Stimulated activated CD4-positive, alpha-beta T cell treated with anti-CD3 and anti-CD28 coated beads, Interleukin-15, amount 100 ng/mL, for 24 hours (primary cell): Measurements from ENCODE around the gene FBXO11.

Experiments used
- DNase-seq: peaks from one replicate; pipeline ENCODE4 v3.0.0-alpha.2; 2020

FBXO11 gene

DNA sequence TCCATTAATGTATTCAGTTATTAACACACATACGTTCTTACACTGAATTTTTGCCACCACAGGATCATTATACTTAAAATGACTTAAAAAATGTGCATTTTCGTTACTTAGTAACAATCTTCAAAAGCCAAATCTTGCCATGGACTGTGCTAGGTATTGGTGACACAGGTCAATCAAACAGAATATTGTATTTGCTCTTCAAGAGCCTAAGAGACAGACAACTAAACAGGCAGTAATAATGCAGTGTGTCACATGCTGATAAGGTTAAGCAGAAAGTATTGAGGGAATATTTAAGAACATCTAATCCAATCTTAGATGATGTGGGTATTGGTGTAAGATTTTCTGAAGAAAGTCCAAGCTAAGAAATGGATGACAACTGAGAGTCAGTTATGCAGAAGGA lies 56.9 kb downstream of the FBXO11 start:
- no peak for DNase-seq

DNA sequence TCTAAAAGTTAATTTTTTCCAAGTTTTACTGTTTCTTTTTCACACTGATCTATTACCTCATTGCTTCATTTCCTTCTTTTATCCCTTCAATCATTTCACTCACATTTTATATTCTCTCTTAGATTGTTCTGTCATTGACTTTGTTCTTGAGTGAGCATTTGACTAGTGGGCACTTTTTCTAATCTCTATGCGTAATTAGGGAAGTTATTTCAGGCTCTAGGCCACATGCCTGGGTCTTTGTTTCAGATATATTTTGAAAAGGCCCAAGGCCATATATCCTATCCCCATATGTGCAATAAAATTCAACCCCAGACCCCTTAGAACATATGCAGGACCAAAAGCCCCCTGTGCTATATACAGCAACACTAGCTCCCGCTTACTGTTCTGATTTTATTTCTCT lies 62.1 kb downstream of the FBXO11 start:
- DNase-seq: no peak

DNA sequence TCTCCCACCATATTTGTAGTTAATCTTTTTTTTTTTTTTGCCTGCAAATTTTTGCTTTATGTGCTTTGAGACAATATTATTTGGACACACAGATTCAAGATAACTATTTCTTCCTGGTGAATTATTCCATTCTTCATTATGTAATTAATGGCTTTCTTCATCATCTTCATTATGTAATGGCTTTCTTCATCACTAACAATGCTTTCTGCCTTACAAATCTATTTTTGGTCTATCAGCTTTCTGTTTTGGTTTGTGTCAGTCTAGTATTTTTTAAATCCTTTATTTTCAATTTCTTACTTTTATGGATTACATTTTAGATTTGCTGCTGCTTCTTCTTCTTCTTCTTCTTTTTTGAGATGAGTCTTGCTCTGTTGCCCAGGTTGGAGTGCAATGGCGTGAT lies 62.9 kb downstream of the FBXO11 start:
- no peak for DNase-seq

DNA sequence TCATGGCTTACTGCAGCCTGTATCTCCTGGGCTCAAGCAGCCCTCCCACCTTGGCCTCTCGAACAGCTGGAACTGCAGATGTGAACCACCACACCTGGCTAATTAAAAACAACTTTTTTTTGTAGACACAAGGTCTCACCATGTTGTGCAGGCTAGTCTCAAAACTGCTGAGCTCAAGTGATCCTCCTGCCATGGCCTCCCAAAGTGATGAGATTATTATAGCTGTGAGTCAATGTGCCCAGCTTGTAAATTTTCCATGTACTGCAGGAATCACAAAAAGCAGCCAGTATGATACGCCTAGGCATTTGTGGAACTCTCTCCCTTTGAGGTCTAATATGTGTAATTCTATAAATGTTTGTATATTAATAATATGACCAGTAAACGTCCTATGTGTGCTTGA lies 63.5 kb downstream of the FBXO11 start:
- no peak for DNase-seq

DNA sequence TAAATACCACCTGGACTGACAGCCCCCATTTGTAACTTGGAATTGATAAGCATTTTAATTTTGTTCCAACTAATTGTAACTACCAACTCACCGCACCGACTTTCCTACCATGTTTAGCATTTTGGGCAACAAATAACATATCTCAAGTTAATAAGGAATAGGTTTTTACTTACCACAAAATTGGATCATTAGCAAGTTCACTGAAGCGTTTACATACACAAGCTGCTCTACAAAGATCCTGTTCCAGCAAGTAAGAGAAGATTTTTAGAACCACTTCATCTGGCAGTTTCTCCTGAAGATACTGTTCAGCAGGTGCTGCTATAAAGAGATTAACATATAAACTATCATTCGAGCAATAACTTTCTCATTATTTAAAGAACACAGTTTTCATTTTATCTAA lies 67.6 kb downstream of the FBXO11 start:
- DNase-seq: no peak

DNA sequence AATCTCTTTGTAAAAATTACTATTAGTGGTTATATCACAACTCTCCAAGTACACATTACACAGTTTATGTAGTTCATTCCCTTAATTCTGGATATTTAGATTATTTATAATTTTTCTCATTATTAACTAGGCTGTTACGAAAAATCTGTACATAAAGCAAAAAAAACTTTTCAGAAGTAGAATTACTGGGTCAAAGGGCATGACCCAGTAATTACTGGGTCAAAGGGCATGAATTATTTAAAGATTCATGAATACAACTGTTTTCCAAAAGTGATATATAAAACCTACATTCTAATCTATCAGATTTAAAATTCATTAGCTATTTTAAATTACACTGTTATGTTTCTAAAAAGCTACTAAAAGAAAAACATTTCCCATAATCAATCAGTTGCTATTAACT lies 68.0 kb downstream of the FBXO11 start:
- DNase-seq: no peak

DNA sequence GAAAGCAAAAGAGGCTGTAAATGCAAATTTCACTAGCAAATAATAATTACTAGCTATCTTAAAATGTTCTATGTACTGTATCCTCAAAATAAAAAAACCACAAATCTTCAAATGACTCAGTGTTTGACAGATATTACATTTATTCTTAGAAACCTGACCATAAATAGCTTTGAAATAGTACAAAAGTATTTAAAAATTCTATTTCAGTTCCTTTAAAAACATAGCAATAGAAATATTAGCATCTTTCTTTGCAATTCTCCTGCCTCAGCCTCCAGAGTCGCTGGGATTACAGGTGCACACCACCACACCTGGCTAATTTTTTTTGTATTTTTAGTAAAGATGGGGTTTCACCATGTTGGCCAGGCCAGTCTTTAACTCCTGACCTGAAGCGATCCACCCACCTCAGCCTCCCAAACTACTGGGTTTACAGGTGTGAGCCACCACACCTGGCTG lies 72.8 kb downstream of the FBXO11 start:
- DNase-seq: no peak

DNA sequence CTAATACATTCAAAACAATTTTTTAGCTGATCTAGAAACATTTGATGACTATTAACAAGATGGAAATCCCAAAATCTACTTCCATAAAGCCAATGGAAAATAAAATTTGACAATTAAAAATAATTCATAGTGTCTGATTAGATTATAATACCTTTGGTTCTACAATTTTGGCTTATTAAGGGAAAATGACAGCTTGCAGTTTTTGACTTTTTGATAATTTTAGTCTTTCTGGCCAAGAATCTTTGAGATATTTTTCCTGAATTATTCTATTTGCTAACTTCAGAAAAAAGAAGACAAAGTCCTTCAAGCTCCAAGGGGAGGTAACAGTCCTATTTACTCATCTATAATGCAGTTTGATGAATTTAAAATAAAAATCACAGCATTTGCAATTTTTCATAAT lies 83.8 kb downstream of the FBXO11 start:
- no peak for DNase-seq

DNA sequence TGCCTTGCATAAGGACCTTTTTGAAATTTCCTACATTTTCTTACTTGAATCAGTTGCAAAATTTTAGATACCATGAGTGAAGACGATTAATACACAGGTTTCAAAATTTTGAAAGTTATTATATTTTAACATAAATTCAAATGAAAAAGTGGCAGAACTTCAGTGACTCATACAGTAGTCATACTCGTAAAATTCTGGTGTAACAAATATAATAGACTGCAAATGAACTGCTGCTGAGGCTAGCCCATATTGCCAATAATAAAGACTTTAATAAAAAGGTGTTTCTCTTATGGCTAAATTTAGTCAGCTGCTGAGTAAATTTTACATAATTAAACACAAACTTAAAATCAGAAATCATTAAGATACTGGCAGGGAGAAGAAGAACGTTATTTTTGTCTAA lies 86.5 kb downstream of the FBXO11 start:
- DNase-seq: no peak

DNA sequence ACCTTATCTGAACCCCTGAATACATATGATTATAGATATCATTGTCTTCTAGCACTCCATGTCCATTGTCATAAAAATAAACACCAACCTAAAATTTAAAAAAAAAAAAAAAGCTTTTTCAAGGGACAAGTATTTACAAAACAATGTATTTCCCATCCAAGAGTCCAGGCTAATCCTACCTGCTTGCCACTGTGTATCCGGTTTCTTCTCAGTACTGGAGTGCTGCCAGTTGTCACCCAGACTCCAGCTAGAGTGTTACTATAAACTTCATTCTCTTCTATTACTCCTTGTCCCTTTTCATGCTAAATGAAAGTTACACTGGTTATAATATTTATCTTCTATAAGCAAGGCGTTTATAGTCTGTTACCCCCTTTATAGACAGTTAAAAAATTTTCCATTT lies 87.5 kb downstream of the FBXO11 start:
- DNase-seq: no peak

DNA sequence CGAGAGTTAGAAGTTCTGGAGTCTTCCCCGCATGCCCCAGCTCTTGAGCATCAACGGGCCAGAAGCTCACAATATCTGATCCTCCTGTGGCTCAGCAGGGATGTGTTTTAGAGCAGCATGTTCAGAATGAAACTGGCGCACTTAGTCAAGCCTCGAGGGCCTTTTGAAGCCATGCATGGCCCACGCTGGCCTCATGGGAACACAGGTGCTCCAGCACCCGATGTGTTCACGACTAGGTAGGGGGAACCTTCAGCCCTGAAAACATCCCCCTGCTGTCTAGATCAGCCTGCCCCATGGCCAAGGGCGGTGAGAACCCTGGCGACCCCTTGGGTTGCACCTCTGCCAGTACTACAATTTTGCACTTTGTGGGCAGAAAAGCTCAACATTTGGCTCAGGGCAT lies 90.5 kb downstream of the FBXO11 start:
- no peak for DNase-seq

DNA sequence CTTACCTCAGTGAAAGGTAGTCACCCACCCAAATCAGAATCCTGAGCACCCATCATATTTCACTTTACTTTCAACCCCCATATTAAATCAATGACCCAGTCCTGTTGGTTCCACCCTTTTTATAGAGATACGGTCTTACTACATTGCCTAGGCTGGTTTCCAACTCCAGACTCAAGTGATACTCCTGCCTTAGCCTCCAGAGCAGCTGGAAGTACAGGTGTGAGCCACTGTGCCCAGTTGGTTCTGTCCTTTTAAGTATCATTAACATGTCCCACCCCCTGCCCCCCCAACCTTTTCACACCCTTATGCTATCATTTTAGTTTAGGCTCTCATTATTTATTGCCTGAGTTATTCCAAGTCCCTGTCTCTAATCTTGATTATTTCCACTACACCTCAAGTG lies 94.6 kb downstream of the FBXO11 start:
- no peak for DNase-seq

DNA sequence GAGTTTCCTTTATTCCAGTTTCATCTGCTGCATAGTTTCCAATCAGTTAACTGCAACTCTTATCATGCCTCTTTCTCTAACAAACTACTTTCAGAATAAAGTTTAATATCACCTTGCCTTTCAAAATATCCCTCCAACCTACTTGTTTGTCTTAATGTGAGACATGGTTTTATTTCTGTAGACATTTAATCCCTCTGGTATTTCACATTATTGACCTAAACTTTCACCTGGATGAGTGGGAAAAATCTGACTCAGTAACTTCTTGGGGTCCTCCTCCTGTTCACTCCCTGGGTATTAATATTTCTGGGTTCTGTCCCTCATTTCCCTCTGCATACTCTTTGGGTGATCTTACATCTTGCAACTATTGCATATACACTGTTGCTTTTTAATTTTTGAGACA lies 95.4 kb downstream of the FBXO11 start:
- DNase-seq: no peak

DNA sequence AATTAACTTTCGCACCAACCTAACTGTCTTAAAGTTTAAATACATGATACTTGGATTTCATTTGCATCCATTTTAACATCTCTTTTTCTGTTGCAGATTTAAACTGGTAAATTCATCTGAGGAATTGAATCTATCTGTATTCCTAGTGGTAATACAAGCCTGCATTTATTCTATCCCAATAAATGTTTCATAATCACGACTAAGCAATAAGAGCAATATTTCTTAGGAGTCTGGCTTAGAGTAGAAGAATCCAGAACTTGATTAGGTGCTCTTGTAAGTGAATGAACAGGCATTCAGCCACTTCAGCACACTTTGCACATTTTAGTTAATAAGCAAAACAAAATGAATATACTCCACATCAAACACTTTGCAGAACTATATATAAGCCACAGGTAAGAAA lies 96.4 kb downstream of the FBXO11 start:
- no peak for DNase-seq

DNA sequence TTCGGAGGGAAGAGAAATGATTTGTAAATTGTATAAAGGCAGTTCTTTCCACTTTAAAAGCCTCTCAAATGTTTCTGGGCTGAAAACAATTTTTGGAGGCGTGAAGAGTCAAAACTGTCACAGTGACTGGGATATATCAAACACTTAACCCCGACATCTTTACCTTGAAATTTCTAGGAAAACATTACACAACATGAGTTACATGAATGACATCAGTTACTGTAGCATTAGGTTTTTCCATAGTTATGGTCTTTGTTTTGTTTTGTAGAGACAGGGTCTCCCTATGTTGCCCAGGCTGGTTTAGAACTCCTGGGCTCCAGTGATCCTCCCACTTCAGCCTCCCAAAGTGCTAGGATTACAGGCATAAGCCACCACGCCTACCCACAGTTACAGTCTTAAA lies 97.7 kb downstream of the FBXO11 start:
- DNase-seq: no peak

DNA sequence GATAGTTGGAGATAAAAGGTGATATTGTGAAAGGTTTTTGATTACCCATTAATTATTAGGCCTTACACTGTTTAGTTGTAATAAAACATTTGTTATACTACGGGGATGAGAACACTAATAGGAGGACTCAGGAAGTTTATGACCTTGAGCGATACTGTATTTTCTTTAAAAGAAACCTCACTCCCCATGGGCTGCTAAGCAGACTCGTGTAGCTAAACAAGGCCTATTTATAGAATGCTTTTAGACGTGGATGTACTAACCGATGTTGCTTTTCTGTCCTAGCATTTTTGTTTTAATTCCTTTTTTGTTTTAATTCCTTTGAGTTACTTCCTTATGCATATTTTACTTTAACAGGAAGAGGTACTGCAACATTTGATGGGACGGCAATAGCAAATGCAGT lies 100.4 kb downstream of the FBXO11 start:
- DNase-seq: no peak

DNA sequence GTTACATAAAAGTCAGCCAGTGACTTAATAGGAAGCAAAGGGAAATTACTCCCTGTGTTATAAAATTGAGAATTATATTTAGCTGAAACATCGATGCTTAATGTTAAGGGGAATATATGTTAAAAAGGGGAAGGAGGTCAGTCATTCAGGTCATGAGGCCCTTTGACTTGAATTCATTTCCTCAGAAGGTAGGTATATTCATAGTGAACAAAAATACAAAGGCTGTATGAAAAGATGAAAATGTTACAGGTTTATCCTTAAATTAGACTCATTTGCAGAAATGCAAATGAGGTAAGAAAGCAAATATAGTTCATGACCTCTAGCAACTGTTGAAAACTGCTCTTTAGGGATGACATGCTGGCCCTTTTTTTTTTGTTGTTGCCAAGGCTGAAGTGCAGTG lies 102.5 kb downstream of the FBXO11 start:
- DNase-seq: no peak

DNA sequence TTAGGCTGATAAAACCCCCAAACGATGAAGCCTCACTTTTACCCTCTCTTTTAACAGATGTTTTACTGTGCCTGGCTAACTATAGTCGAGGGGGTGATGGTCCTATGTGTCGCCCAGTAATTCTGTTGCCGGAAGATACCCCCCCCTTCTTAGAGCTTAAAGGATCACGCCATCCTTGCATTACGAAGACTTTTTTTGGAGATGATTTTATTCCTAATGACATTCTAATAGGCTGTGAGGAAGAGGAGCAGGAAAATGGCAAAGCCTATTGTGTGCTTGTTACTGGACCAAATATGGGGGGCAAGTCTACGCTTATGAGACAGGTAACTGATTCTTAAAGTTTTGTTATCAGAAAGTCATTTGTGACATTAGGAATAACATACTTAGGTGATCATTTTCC lies 102.9 kb downstream of the FBXO11 start:
- DNase-seq: no peak

DNA sequence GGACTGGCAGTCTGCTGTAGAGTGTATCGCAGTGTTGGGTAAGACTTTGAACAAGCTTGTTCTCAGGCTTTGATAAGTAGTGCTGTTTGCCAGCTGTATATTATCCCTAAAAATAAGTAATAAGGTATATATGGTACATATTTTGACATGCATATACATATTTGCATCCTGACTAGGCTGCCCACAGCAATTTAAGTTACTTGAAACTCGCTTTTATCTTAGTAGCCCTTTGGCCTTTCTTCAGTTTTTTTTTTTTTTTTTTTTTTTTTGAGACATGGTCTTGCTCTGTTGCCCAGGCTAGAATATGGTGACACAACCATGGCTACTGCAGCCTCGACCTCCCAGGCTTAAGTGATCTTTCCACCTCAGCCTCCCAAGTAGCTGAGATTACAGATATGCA lies 105.2 kb downstream of the FBXO11 start:
- DNase-seq: no peak

DNA sequence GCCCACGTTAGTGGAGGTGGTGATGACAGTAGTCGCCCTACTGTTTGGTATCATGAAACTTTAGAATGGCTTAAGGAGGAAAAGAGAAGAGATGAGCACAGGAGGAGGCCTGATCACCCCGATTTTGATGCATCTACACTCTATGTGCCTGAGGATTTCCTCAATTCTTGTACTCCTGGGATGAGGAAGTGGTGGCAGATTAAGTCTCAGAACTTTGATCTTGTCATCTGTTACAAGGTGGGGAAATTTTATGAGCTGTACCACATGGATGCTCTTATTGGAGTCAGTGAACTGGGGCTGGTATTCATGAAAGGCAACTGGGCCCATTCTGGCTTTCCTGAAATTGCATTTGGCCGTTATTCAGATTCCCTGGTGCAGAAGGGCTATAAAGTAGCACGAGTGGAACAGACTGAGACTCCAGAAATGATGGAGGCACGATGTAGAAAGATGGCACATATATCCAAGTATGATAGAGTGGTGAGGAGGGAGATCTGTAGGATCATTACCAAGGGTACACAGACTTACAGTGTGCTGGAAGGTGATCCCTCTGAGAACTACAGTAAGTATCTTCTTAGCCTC lies 107.2 kb downstream of the FBXO11 start:
- DNase-seq: no peak

DNA sequence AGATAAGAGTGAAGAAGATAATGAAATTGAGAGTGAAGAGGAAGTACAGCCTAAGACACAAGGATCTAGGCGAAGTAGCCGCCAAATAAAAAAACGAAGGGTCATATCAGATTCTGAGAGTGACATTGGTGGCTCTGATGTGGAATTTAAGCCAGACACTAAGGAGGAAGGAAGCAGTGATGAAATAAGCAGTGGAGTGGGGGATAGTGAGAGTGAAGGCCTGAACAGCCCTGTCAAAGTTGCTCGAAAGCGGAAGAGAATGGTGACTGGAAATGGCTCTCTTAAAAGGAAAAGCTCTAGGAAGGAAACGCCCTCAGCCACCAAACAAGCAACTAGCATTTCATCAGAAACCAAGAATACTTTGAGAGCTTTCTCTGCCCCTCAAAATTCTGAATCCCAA lies 107.7 kb downstream of the FBXO11 start:
- no peak for DNase-seq

DNA sequence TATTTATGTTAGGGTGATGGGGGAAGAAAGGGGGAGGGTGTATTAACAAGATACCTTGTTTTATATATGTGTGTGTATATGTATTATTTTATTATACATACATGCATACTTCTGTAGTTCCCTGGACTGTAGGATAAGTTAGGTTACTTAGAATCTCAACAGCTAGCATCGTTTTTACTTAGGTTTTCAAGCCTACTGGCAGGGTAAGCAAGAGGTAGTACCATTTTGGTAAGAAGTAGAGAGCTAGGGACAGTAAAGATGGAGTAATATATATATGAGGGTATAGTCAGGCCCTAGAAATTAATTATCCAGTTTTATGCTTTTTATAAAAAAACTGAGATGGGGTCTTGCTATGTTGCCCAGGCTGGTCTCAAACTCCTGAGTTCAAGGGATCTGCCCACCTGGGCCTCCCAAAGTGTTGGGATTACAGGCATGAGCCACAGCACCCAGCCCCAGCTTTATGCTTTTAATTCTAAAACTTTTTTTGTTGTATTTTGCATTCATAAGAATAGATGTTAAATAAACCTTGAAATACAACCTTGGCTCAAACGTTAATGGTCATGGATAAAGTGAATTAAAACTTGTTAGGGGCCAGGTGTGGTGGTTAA lies 110.1 kb downstream of the FBXO11 start:
- no peak for DNase-seq

DNA sequence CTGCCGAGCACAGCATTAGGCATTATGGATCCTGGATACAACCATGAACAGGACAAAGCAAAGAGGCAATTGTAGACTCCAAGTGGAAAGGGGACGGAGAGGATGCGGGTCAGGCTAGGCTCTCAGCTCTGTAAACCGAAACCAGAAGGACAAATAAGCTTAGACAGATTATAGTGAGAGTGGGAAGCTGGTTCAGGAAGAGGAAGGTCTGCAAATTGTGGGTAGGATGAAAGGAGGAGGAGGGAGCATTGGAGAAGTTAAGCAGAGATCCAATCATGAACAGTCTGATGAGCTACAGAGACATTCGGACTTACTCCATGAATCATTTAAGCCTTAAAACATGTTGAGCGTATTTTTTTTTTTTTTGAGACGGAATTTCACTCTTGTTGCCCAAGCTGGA lies 120.3 kb downstream of the FBXO11 start:
- DNase-seq: no peak

DNA sequence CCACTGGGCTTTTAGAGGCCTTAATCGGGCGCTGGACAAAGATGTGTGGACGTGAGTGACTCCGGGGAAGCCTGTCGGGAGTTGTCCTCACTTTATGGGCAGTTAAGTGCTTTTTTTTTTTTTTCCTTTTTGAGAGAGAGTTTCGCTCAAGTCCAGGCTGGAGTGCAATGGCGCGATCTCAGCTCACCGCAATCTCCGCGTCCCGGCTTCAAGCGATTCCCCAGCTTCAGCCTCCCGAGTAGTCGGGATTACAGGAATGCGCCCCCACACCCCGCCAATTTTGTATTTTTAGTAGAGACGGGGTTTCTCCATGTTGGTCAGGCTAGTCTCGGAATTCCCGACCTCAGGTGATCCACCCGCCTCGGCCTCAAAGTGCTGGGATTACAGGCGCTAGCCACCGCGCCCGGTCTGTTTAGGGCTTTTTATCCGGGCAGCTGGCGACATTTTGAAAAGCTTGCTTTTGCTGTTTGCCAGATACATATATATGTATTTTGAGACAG lies 121.9 kb downstream of the FBXO11 start:
- no peak for DNase-seq
